Smooth muscle cell (in vitro differentiated cells): ENCODE results near the gene SMIM38. TPM values are rescaled to one million over a fixed set of nuclear protein-coding genes. Genes with fewer than 3 reads are reported as not detected.
A peak's percentile ranks its signal among the peaks of the same experiment; 100 is the strongest.

Source experiments
- DNase-seq: peaks from one replicate; lab custom pipeline; 2025; ENCODE audit not compliant: unreplicated experiment; lab: John Stamatoyannopoulos, UW
- H2AFZ ChIP-seq: fragments of 200-600 bp; sonication (generic); 2 replicates; pipeline ENCODE4 v1.6.0; 2016; ENCODE audit warnings: antibody characterized with exemption, low read depth, mild to moderate bottlenecking
- H3F3A ChIP-seq: fragments of 200-600 bp; sonication (generic); 2 replicates; pipeline ENCODE4 v1.6.0; 2017; ENCODE audit warnings: antibody characterized with exemption, low read depth
- H3K27ac ChIP-seq: fragments of 200-600 bp; sonication (generic); 2 replicates; pipeline ENCODE4 v1.5.1; 2016; ENCODE audit warnings: low read depth, mild to moderate bottlenecking
- H3K27me3 ChIP-seq: fragments of 200-600 bp; sonication (generic); 2 replicates; pipeline ENCODE4 v1.6.1; 2016; ENCODE audit warnings: low read depth, mild to moderate bottlenecking
- H3K36me3 ChIP-seq: fragments of 200-600 bp; sonication (generic); 2 replicates; pipeline ENCODE4 v1.5.1; 2016; ENCODE audit warnings: low read depth
- H3K4me1 ChIP-seq: fragments of 200-600 bp; sonication (generic); 2 replicates; pipeline ENCODE4 v1.5.1; 2016; ENCODE audit warnings: low read depth
- H3K4me2 ChIP-seq: fragments of 200-600 bp; sonication (generic); 2 replicates; pipeline ENCODE4 v1.6.0; 2016; ENCODE audit warnings: mild to moderate bottlenecking
- H3K4me3 ChIP-seq: fragments of 200-600 bp; sonication (generic); 2 replicates; pipeline ENCODE4 v1.5.1; 2016; ENCODE audit warnings: mild to moderate bottlenecking
- H3K79me2 ChIP-seq: fragments of 200-600 bp; sonication (generic); 2 replicates; pipeline ENCODE4 v1.6.0; 2016; ENCODE audit warnings: low read depth, mild to moderate bottlenecking
- H3K9ac ChIP-seq: fragments of 200-600 bp; sonication (generic); 2 replicates; pipeline ENCODE4 v1.6.0; 2016; ENCODE audit warnings: low read depth
- H3K9me3 ChIP-seq: fragments of 200-600 bp; sonication (generic); replicated peaks from 2 replicates; pipeline ENCODE4 v1.5.1; 2016; ENCODE audit warnings: low read depth
- H4K20me1 ChIP-seq: fragments of 200-600 bp; sonication (generic); 2 replicates; pipeline ENCODE4 v1.6.0; 2016; ENCODE audit warnings: low read depth
- WGBS: methylation state at CpG from one replicate; pipeline ENCODE4 v1.1.7; 2016; ENCODE audit warnings: low lambda C conversion rate; 5-methylcytosine and 5-hydroxymethylcytosine counted together
- polyA plus RNA-seq: library from polyadenylated mRNA; unstranded; fragments of >200 nt; fragmentation: Nextera tagmentation; extraction: Ambion mirVana; gene quantifications from 2 replicates; pipeline ENCODE4 v1.2.1, GENCODE V29; 2016
- total RNA-seq: library from RNA; depleted of rRNA; stranded (reverse); fragments of >200 nt; gene quantifications from 2 replicates; pipeline ENCODE4 v1.2.3, GENCODE V29; 2014
- TF ChIP-seq, protein P1 (sequence below): fragments of 200-600 bp; sonication (generic); IDR thresholded peaks from 2 replicates; pipeline ENCODE4 v1.5.1; 2017; ENCODE audit warnings: borderline replicate concordance, mild to moderate bottlenecking, antibody characterized with exemption; ENCODE audit not compliant: insufficient read depth, poor library complexity, severe bottlenecking

SMIM38 gene
- total and polyA plus RNA-seq, 2 experiments from 2014 or later, result 0.27 TPM; not detected in 1

DNA sequence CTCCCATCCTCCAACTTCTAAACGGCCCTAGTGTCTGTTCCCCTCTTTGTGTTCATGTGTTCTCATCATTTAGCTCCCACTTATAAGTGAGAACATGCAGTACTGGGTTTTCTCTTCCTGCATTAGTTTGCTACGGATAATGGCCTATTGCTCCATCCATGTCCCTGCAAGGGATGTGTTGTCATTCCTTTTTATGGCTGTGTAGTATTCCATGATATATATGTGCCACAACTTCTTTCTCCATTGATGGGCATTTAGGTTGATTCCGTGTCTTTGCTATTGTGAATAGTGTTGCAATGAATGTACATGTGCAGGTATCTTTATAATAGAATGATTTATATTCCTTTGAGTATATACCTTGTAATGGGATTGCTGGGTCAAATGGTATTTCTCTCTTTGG is 5.6 kb upstream of the SMIM38 start:
- H3K36me3 ChIP-seq, result no peaks in the 10 kb centered on the region
- no peaks in the 10 kb centered on the region for H3K27me3 ChIP-seq
- no peak overlapping the region for H2AFZ ChIP-seq
- DNase-seq, result no peak
- H3K4me3 ChIP-seq, result no peak overlapping the region
- no peak overlapping the region for H3K27ac ChIP-seq
- H3K9me3 ChIP-seq, result peaks cover 6% of the 10 kb centered on the region
- no peaks in the 10 kb centered on the region for H3K79me2 ChIP-seq
- H3K9ac ChIP-seq, result no peak overlapping the region
- TF ChIP-seq, protein P1, sequence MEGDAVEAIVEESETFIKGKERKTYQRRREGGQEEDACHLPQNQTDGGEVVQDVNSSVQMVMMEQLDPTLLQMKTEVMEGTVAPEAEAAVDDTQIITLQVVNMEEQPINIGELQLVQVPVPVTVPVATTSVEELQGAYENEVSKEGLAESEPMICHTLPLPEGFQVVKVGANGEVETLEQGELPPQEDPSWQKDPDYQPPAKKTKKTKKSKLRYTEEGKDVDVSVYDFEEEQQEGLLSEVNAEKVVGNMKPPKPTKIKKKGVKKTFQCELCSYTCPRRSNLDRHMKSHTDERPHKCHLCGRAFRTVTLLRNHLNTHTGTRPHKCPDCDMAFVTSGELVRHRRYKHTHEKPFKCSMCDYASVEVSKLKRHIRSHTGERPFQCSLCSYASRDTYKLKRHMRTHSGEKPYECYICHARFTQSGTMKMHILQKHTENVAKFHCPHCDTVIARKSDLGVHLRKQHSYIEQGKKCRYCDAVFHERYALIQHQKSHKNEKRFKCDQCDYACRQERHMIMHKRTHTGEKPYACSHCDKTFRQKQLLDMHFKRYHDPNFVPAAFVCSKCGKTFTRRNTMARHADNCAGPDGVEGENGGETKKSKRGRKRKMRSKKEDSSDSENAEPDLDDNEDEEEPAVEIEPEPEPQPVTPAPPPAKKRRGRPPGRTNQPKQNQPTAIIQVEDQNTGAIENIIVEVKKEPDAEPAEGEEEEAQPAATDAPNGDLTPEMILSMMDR, result no peak
- H3F3A ChIP-seq, result no peaks in the 10 kb centered on the region
- H3K4me1 ChIP-seq, result peaks cover 14% of the 10 kb centered on the region
- WGBS, result 96% methylated on average over 3 of the region's 3 CpGs
- H4K20me1 ChIP-seq, result no peaks in the 10 kb centered on the region
- H3K4me2 ChIP-seq, result no peak overlapping the region

DNA sequence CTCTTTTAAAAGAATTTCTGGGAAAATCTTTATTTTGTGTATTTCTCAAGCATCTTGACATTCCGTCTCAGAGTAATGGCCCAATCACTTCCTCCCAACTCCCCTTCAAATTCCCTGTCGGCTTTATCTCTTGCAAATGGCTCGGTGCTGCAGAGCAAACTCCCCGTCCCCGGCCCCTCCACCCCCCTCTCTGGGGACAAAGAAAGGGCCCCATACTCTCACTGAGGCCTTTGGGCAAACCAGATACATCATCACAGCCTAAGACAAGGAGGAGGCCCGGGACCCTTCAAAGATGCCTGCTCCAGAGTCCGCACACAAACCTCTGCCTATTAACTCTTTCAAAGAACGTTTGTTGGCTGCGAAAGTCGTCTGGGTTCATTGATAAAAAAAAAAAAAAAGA is 3.9 kb upstream of the SMIM38 start:
- TF ChIP-seq, protein P1, result no peak
- Histone ChIP-seq H3K4me3 (no peak overlapping the region), H2AFZ (no peak overlapping the region), H3K79me2 (no peaks in the 10 kb centered on the region), H3K36me3 (no peaks in the 10 kb centered on the region), H3K4me2 (peak overlapping the region; percentile 36), H3K9me3 (no peaks in the 10 kb centered on the region), H3K4me1 (peaks cover 22% of the 10 kb centered on the region), H3K27me3 (no peaks in the 10 kb centered on the region), H3K9ac (no peak overlapping the region), H3F3A (no peaks in the 10 kb centered on the region), H3K27ac (no peak overlapping the region), H4K20me1 (no peaks in the 10 kb centered on the region)
- WGBS, result 31% methylated on average over 10 of the region's 10 CpGs
- no peak for DNase-seq

DNA sequence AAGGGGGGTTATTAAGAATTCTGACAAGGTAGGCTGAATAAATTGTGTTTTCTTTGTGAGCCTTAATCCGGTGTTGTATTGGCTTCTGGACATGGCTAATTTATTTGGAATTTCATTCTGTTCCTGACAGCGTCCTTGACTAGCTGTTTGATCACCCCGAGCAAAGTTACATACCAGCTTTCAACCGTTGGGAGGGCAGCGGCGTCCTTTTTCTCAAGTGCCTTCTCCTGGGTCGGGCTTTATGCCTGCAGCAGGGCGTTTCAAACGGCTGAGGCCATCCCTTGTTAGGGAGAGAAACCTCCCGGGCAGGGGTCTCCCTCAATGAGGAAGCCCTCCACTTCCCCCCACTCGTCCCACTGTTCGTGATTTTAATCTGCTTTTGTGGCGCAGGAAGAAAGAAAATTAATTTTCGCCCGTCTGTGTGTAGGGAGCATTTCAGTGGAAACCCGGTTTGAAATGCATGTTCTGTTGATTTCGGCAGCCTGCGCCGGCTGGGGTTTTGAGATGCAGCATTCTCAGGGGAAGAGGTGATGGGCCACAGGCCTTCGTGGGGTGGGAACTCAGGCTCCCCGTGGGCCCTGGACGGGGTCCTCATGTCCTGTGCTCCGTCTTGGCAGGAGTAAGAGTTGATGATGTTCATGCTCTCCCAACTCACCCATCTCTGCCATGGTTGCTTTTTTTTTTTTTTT is 2.9 kb upstream of the SMIM38 start:
- TF ChIP-seq, protein P1, result no peak
- DNase-seq, result no peak
- no peaks in the 10 kb centered on the region for H3K79me2 ChIP-seq
- H3K27me3 ChIP-seq, result no peaks in the 10 kb centered on the region
- H2AFZ ChIP-seq, result no peak overlapping the region
- peaks cover 24% of the 10 kb centered on the region for H3K4me1 ChIP-seq
- no peaks in the 10 kb centered on the region for H3K36me3 ChIP-seq
- no peaks in the 10 kb centered on the region for H4K20me1 ChIP-seq
- H3K9ac ChIP-seq, result no peak overlapping the region
- H3K4me3 ChIP-seq, result no peak overlapping the region
- H3K27ac ChIP-seq, result peak overlapping the region; percentile 65
- no peaks in the 10 kb centered on the region for H3K9me3 ChIP-seq
- no peak overlapping the region for H3K4me2 ChIP-seq
- WGBS, result 59% methylated on average over 23 of the region's 23 CpGs
- no peaks in the 10 kb centered on the region for H3F3A ChIP-seq

DNA sequence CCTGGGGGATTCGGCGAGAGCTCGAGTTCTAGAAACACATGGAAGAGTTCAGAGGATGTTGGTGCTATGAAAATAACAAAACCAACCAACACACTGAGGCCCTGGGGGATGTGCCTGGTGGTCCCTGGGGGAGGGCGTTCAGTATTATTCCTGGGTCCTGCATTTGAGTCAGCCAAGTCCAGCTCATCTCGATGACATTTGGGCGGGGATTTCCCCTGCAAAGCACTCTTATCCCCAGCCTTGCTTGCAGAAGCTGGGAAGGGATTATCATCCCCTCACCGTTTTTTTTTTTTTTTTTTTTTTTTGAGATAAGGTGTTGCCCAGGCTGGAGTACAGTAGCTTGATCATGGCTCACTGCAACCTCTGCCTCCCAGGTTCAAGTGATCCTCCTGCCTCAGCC is 2.1 kb upstream of the SMIM38 start:
- H3F3A ChIP-seq, result no peaks in the 10 kb centered on the region
- no peaks in the 10 kb centered on the region for H3K36me3 ChIP-seq
- peak overlapping the region; percentile 33 for H3K4me2 ChIP-seq
- 49% methylated on average over 7 of the region's 7 CpGs for WGBS
- no peaks in the 10 kb centered on the region for H4K20me1 ChIP-seq
- no peaks in the 10 kb centered on the region for H3K79me2 ChIP-seq
- H3K9ac ChIP-seq, result no peak overlapping the region
- no peak overlapping the region for H2AFZ ChIP-seq
- H3K4me1 ChIP-seq, result peaks cover 24% of the 10 kb centered on the region
- H3K27me3 ChIP-seq, result no peaks in the 10 kb centered on the region
- no peak overlapping the region for H3K4me3 ChIP-seq
- H3K9me3 ChIP-seq, result no peaks in the 10 kb centered on the region
- DNase-seq, result no peak
- TF ChIP-seq, protein P1, result no peak
- H3K27ac ChIP-seq, result peak overlapping the region; percentile 65
